Activated CD8-positive, alpha-beta memory T cell treated with anti-CD3 and anti-CD28 coated beads, Interleukin-2, amount 50 U/mL, for 1 hour (primary cell): Measurements from ENCODE around the gene CD79A.
A peak's percentile ranks its signal among the peaks of the same experiment; 100 is the strongest.

Experiments
- DNase-seq: peaks from one replicate; pipeline ENCODE4 v3.0.0-alpha.2; 2020; ENCODE audit errors: extremely low read depth

Gene CD79A

GRCh38 chr19:41883821-41884733 is 7.0 kb downstream of the CD79A start:
- peak; percentile 78 for DNase-seq

DNA sequence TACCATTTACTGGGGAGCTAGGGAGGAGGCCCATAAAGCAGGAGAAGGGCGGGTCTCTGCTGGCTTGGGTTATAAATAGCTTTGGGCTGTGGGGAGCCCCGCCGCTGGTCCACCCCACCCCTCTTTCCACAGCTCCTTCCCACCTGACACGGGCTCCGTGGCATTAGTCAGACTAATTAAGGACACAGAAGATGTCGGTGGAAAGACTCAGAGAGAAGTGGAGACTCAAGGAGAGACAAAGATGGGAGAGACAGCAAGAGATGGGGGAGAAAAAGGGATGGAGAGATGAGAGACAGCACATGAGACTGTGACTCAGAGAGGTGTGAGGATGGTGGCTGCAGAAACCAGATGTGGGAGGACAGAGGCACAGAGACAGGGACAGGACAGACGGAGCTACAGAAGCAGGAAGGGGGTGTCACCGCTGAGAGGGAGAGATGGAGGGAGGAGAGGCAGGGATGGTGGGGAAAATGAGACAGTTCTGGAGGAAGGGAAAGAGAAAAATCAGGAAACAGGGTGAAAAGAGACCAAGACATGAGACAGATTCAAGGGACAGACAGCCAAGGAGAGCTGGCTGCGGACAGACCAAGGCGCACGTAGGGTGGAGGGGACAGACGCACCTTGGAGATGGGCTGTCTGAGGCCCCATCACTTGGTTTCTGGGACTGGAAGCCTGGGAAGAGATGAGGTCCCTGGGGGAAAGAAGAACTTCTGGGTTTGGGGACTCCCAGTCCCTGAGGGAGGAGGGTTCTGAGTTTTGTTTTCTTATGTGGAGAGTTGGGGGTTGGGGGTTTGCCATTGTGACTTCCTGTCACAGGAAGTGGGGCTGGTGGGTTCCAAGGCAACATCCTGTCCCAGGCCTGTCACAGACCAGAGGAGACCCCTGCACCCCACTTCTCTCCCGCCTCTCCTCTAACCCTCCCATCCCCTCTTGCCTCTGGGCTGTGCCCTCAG is 10.0 kb downstream of the CD79A start:
- peak; percentile 64 for DNase-seq

- DNase-seq: peak; percentile 91
Observed at GRCh38 chr19:41887711-41888382, 10.8 kb downstream of the CD79A start.

DNA sequence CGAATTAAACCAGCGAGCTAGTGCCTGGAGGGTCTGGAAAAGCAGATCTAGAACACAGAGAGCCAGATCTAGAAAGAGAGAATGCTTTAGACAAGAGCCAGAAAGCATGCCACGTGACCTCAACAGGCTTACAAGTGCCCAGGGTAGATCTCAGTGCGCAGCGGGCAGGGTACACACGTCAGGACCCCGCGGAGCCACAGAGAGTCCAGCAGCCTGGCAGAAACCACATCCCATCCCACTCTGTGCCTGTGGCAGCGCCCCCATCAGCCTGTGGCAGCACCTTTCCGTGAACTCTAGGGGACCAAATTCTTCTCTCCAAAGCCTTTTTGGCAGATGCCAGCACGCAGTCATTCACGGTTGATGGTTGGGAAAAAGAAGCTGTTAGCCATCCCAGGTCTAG is 11.8 kb downstream of the CD79A start:
- DNase-seq: no peak

DNA sequence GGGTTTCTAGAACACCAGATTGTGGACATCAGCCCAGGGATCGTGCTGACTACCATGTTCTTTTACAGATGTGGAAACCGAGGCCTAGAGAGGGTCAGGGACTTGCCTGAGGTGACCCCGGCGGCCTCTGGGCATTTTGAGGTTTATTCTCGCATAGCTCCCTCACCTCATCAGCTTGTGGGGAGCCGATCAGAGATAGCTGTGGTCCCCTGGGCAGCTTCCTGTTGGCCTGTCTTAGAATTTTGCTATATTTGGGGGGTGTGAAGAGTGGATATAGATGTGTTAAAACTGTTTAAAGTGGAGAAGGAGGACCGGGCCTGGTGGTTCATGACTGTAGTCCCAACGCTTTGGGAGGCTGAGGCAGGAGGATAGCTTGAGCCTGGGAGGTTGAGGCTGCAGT is 12.8 kb downstream of the CD79A start:
- DNase-seq: no peak

DNA sequence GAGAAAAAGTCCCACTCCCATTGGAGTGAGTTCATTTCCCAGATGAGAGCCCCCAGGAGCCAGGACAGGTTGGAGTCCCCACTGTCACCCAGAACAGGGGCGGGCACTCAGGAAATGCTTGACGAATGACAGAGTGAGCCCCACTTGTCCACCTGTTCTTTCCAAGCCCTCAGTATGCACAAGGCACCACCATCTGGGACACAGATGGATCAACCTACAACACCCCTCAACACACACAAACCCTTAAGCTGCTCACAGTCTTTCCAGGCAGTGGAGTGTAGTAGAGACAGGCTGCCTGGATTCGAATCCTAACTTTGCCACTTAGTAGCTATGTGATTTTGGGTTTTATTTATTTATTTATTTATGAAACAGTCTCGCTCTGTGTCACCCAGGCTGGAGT is 13.9 kb downstream of the CD79A start:
- no peak for DNase-seq

GRCh38 chr19:41892173-41892902 is 15.3 kb downstream of the CD79A start:
- DNase-seq: no peak

GRCh38 chr19:41893899-41894298 is 16.8 kb downstream of the CD79A start:
- no peak for DNase-seq

DNA sequence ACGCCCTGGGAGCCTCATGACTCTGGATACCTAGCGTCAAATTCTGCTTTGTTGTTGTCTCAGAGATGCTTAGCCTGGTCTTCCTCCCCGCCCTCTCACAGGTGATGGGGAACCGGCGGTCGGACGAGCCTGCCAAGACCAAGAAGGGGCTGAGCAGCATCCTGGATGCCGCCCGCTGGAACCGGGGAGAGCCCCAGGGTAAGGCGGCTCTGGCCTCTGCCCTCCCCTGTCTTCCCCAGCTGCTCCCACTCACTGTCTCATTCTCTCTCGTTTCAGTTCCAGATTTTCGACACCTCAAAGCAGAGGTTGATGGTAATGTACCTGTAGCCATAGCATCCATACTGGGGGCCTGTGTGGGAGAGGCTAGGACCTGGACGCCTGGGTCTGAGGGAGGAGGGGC is 17.3 kb downstream of the CD79A start:
- no peak for DNase-seq

GRCh38 chr19:41895745-41896580 is 18.9 kb downstream of the CD79A start:
- DNase-seq: no peak

GRCh38 chr19:41896581-41896942 is 19.5 kb downstream of the CD79A start:
- DNase-seq: no peak

DNA sequence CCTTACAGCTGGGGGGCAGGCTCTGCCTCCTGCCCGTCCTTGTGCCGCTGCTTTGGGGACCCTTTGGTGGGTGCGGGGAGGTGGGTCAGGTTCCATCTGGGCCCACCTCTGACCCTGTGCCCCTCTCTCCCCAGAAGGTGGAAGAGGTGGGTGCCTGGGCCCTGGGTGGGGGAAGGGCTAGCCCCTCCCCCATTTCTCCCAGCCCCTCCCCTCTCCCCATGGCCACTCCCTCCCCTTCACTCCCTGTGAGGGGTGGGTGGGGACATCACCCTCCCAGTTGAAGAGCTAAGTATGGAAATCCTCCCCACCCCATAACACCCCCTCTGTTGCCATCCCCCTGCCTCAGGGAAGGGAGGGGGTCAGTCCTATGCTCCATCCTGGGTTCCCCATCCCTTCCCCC is 20.1 kb downstream of the CD79A start:
- no peak for DNase-seq

- no peak for DNase-seq
Observed at GRCh38 chr19:41897820-41898219, 20.7 kb downstream of the CD79A start.

- no peak for DNase-seq
Observed at GRCh38 chr19:41898235-41898634, 21.2 kb downstream of the CD79A start.

GRCh38 chr19:41901707-41902360 is 24.8 kb downstream of the CD79A start:
- no peak for DNase-seq

DNA sequence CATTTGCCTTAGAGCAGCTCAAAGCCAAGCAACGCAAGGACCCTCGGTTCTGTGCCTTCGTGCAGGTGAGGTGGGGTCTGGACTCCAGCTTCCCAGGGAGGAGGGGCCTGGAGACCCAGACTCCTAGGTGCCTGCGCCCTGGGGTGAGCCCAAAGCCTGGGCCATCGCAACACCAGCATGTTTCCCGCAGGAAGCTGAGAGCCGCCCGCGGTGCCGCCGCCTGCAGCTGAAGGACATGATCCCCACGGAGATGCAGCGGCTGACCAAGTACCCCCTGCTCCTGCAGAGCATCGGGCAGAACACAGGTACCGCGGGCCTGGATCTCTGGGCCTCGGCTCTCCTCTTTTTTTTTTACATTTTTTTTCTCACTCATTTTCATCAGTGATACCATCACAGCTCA is 25.5 kb downstream of the CD79A start:
- DNase-seq: no peak

- DNase-seq: no peak
Observed at GRCh38 chr19:41903193-41903953, 26.3 kb downstream of the CD79A start.

DNA sequence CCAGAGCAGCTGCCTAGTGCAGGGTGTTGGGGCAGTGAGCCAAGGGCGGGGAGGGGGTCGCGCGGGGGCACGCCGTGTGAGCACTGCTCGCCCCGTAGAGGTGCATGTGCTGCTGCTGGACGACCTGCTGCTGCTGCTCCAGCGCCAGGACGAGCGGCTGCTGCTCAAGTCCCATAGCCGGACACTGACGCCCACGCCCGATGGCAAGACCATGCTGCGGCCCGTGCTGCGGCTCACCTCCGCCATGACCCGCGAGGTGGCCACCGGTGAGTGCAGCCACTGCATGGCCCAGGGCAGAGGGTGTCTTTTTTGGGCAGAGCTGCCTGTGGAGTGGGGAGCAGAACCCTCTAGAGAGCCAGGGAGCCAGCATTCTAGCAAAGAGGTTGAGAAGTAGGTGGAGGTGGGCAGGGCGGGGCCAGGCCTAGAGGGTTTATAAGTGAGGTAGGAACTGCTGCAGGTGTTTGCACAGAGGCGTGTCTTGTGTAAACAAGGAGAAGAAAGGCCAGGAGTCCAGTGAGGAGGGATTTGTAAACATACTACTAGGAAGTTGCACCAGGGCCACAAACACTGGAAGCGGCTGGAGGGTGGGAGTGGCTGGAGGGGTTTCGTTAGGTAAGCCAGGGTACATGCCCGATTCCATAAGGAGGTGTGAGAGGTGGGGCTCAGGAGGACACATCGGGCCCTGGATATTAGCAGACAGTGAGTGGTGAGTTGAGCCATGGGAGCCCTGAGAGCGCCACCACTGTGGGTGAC is 27.2 kb downstream of the CD79A start:
- DNase-seq: no peak
